HG02763 (cell line): ENCODE data around the gene PLA2G2A.

ENCODE experiments used
- ATAC-seq: cut with Tn5 transposase; IDR thresholded peaks from one replicate; pipeline ENCODE4 v1.9.1; 2021; ENCODE audit warnings: mild to moderate bottlenecking, moderate library complexity; ENCODE audit not compliant: unreplicated experiment

Gene PLA2G2A

GRCh38 chr1:19974822-19975416 is 4.5 kb downstream of the PLA2G2A start:
- ATAC-seq: no peak

- ATAC-seq: no peak
Measured at GRCh38 chr1:19973616-19974015, 5.8 kb downstream of the PLA2G2A start.

GRCh38 chr1:19971664-19972063 is 7.8 kb downstream of the PLA2G2A start:
- ATAC-seq: no peak

GRCh38 chr1:19969898-19970660 is 9.3 kb downstream of the PLA2G2A start:
- no peak for ATAC-seq

GRCh38 chr1:19967808-19968207 is 11.6 kb downstream of the PLA2G2A start:
- no peak for ATAC-seq

GRCh38 chr1:19964542-19964941 is 14.9 kb downstream of the PLA2G2A start:
- no peak for ATAC-seq

GRCh38 chr1:19963636-19964035 is 15.8 kb downstream of the PLA2G2A start:
- no peak for ATAC-seq

- ATAC-seq: no peak
Measured at GRCh38 chr1:19960591-19960990, 18.8 kb downstream of the PLA2G2A start.

GRCh38 chr1:19957779-19958178 is 21.6 kb downstream of the PLA2G2A start:
- ATAC-seq: no peak

- no peak for ATAC-seq
Measured at GRCh38 chr1:19955534-19956170, 23.8 kb downstream of the PLA2G2A start.

GRCh38 chr1:19954059-19954458 is 25.4 kb downstream of the PLA2G2A start:
- ATAC-seq: no peak

- no peak for ATAC-seq
Measured at GRCh38 chr1:19949016-19949415, 30.4 kb downstream of the PLA2G2A start.

GRCh38 chr1:19946971-19947370 is 32.4 kb downstream of the PLA2G2A start:
- no peak for ATAC-seq

GRCh38 chr1:19946331-19946751 is 33.1 kb downstream of the PLA2G2A start:
- no peak for ATAC-seq

GRCh38 chr1:19945914-19946313 is 33.5 kb downstream of the PLA2G2A start:
- no peak for ATAC-seq

- no peak for ATAC-seq
Measured at GRCh38 chr1:19942657-19943056, 36.8 kb downstream of the PLA2G2A start.

GRCh38 chr1:19942088-19942487 is 37.3 kb downstream of the PLA2G2A start:
- no peak for ATAC-seq

GRCh38 chr1:19941206-19941568 is 38.2 kb downstream of the PLA2G2A start:
- no peak for ATAC-seq

GRCh38 chr1:19940486-19941205 is 38.8 kb downstream of the PLA2G2A start:
- ATAC-seq: no peak

GRCh38 chr1:19938472-19938871 is 40.9 kb downstream of the PLA2G2A start:
- no peak for ATAC-seq

GRCh38 chr1:19936061-19936750 is 43.2 kb downstream of the PLA2G2A start:
- no peak for ATAC-seq
